Left cardiac atrium (tissue), 4 donors: ENCODE measurements around the gene GBP2. TPM values are rescaled to one million over a fixed set of nuclear protein-coding genes. Genes with fewer than 3 reads are reported as not detected.
A peak's percentile ranks its signal among the peaks of the same experiment; 100 is the strongest.
"Not testable (repeated sequence)": the region's sequence is repeated elsewhere in the genome, so short reads cannot be mapped to it uniquely, and the experiment has no call there.

Source experiments
- ATAC-seq, 2 donors: fragments of 200-7000 bp; cut with Tn5 transposase; one replicate each; pipeline ENCODE4 v1.9.1; 2020; ENCODE audit warnings: mild to moderate bottlenecking in 2 of 2, moderate library complexity in 2 of 2
- DNase-seq: peaks from one replicate; pipeline ENCODE4 v3.0.0-alpha.2; 2020
- intact Hi-C, 2 donors: fragments of 100-400 bp; cut with DNase I; formaldehyde crosslinking; loops; one replicate each; pipeline versions ENCODE4 v1.14.1 to v1.15.1; 2022 to 2023
- total RNA-seq, 2 donors: library from RNA; stranded (reverse); fragmentation: NEBNext Ultra II Directional; extraction: Animal tissue kit (Norgen Biotek cat#: 25700); gene quantifications; one replicate each; pipeline ENCODE4 v1.2.1, GENCODE V29; 2021
- donor health status: DM: no; HTN: yes; CAD: no.
- donor health status: DM: no; HTN: yes; CAD: no; lungs with severe emphysema.
- donor health status: DM: yes; HTN: yes; CAD: no.
- donor health status: Dilated cardiomyopathy.

GBP2 gene
- total RNA-seq, 2 donors from 2014 or later = 16.1 to 24.0 TPM

GRCh38 chr1:89130716-89131115, 4.8 kb upstream of the GBP2 start:
- intact Hi-C loops = no loop called here
- no peak for ATAC-seq
- no peak for DNase-seq

- DNase-seq (no peak), ATAC-seq (no peak)
- intact Hi-C loops = no loop called here
Observed at GRCh38 chr1:89129911-89130310, 4.0 kb upstream of the GBP2 start.

- intact Hi-C loops, ATAC-seq, DNase-seq: not testable (repeated sequence)
Observed at GRCh38 chr1:89128003-89128458, 2.1 kb upstream of the GBP2 start.

- ATAC-seq, intact Hi-C loops: not testable (repeated sequence)
- peak; percentile 12 for DNase-seq
Observed at GRCh38 chr1:89126602-89127565, 970 bp upstream of the GBP2 start.

GRCh38 chr1:89125240-89125912, 538 bp downstream of the GBP2 start:
- DNase-seq (no peak), ATAC-seq (peak; percentile 27 to 53)
- intact Hi-C loops = no loop called here

- intact Hi-C loops = no loop called here
Observed at GRCh38 chr1:89121641-89122040, 4.3 kb downstream of the GBP2 start.

GRCh38 chr1:89114662-89115061, 11.3 kb downstream of the GBP2 start:
- no peak for DNase-seq
- ATAC-seq = no peak
- intact Hi-C loops = loop anchor here in 1 of 2 donors (10.0 kb wide), 1 partner anchor 230 kb away; no protein-coding TSS in a partner anchor

More at GRCh38 chr1:89121641-89122040, 4.3 kb downstream of the GBP2 start:
- DNase-seq (no peak), ATAC-seq (no peak)

GRCh38 chr1:89112871-89113613, 12.9 kb downstream of the GBP2 start:
- no peak for ATAC-seq
- intact Hi-C loops = loop anchor here in 1 of 2 donors (10.0 kb wide), 1 partner anchor 232 kb away; no protein-coding TSS in a partner anchor
- DNase-seq = no peak

GRCh38 chr1:89104687-89105086, 21.2 kb downstream of the GBP2 start:
- no peak for DNase-seq
- no peak for ATAC-seq
- intact Hi-C loops = no loop called here

GRCh38 chr1:89104147-89104546, 21.8 kb downstream of the GBP2 start:
- DNase-seq (no peak), ATAC-seq (peak in 1 of 2 donors; percentile 34)
- intact Hi-C loops = no loop called here

- ATAC-seq (no peak), DNase-seq (no peak)
- intact Hi-C loops = no loop called here
Observed at GRCh38 chr1:89102021-89102420, 23.9 kb downstream of the GBP2 start.

GRCh38 chr1:89100412-89100811, 25.5 kb downstream of the GBP2 start:
- DNase-seq (no peak), ATAC-seq (no peak)
- intact Hi-C loops = no loop called here

GRCh38 chr1:89098857-89099256, 27.1 kb downstream of the GBP2 start:
- intact Hi-C loops = no loop called here

GRCh38 chr1:89095737-89096136, 30.2 kb downstream of the GBP2 start:
- intact Hi-C loops = no loop called here
- ATAC-seq = no peak
- no peak for DNase-seq

More at GRCh38 chr1:89098857-89099256, 27.1 kb downstream of the GBP2 start:
- DNase-seq (no peak), ATAC-seq (no peak)

GRCh38 chr1:89089962-89090361, 36.0 kb downstream of the GBP2 start:
- intact Hi-C loops = loop anchor here (10.0 kb wide), 3 partner anchors 265 to 365 kb away; partner anchors contain the start of gene GBP6 (in 1 of the 2)
- DNase-seq (no peak), ATAC-seq (no peak)

GRCh38 chr1:89088572-89088971, 37.3 kb downstream of the GBP2 start:
- intact Hi-C loops = loop anchor here (10.0 kb wide), 3 partner anchors 266 to 366 kb away; partner anchors contain the start of gene GBP6 (in 1 of the 2)
- ATAC-seq (no peak), DNase-seq (no peak)

GRCh38 chr1:89087241-89087640, 38.7 kb downstream of the GBP2 start:
- intact Hi-C loops = loop anchor here (10.0 kb wide), 3 partner anchors 268 to 368 kb away; partner anchors contain the start of gene GBP6 (in 1 of the 2)
- DNase-seq = no peak
- ATAC-seq = no peak

- intact Hi-C loops = loop anchor here (10.0 kb wide), 3 partner anchors 269 to 369 kb away; partner anchors contain the start of gene GBP6 (in 1 of the 2)
- no peak for DNase-seq
- ATAC-seq = peak in 1 of 2 donors; percentile 46
Observed at GRCh38 chr1:89085781-89086180, 40.1 kb downstream of the GBP2 start.

GRCh38 chr1:89081005-89081404, 44.9 kb downstream of the GBP2 start:
- ATAC-seq (no peak), DNase-seq (no peak)
- intact Hi-C loops = loop anchor here (10.0 kb wide), 3 partner anchors 274 to 374 kb away; partner anchors contain the start of gene GBP6 (in 1 of the 2)
